ENCODE results near the gene STK32B. TPM values are rescaled to one million over a fixed set of nuclear protein-coding genes. Genes with fewer than 3 reads are reported as not detected.

STK32B gene
- total RNA-seq, 3 donors from 2014 or later: not detected

DNA sequence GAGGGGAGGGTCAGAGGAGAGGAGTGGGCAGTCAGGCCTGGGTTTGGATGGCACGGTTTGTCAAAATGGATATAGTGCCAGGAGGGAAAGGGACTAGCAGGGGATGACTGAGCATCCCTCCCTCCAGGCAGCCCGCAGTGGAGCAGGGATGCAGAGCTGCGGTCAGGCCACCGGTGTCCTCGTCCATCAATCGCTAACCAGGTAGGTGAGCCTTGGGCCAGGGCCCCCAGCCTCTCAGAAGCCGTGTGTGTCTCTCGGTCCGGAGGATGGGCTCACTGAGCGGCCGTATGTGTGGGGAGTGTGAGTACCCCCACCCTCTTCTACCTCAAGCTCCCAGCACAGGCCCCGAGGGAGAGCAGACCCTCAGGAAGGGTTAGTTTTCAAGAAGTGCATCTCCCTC, 31.5 kb upstream of the STK32B start:
- Mint-ChIP-seq H3K27me3 (ENCODE audit: low read depth) (peaks cover 8% of the 10 kb centered on the region), H3K36me3 (ENCODE audit: insufficient read depth) (no peaks in the 10 kb centered on the region), H3K9me3 (no peaks in the 10 kb centered on the region), H3K4me1 (ENCODE audit: low read depth) (no peaks in the 10 kb centered on the region), H3K4me3 (no peak overlapping the region)
- DNase-seq (no peak), ATAC-seq (no peak)

DNA sequence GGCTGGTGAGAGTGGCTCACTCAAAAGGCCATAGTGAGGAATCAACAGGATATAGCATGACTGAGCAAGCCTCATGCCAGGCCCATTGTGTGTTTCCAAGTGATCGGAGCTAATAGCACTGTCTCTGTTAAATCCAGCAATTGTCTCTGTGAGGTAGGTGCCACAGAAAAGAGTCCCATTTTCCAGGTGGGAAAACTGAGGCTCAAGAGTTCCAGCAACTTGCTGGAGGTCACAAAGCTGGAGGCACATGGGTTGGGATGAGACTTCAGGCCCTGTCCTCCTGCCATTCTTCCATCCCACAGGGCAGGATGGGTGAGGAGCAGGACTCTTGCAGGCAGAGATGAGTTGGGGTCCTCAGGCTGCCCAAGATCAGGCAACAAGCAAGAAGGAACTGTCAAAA, 30.9 kb upstream of the STK32B start:
- no peaks in the 10 kb centered on the region for H3K9me3 Mint-ChIP-seq
- H3K27me3 Mint-ChIP-seq (ENCODE audit: low read depth): peaks cover 8% of the 10 kb centered on the region
- H3K4me1 Mint-ChIP-seq (ENCODE audit: low read depth): no peaks in the 10 kb centered on the region
- DNase-seq (no peak), ATAC-seq (no peak)
- H3K4me3 Mint-ChIP-seq: no peak overlapping the region
- no peaks in the 10 kb centered on the region for H3K36me3 Mint-ChIP-seq (ENCODE audit: insufficient read depth)

DNA sequence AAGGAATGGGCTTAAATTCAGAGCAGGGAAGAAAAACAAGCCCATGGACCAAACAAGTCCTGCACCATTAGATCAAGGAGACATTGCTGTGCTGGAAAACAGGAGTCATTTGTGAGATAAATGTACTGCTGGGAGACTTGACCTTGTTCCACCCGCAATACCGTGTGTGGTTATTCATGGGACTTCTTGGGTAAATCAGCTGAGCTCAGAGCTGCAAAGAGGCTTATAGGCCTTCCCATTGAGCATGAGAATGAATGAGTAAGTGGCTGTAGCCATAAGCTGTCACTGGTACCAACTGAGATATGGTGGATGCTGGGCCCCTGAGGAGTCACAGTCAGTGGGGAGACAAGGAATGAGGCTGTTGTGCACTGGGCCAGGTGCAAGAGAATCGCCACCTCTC, 29.7 kb upstream of the STK32B start:
- Mint-ChIP-seq H3K27me3 (ENCODE audit: low read depth) (peaks cover 6% of the 10 kb centered on the region), H3K9me3 (no peaks in the 10 kb centered on the region), H3K4me3 (no peak overlapping the region), H3K4me1 (ENCODE audit: low read depth) (no peaks in the 10 kb centered on the region), H3K36me3 (ENCODE audit: insufficient read depth) (no peaks in the 10 kb centered on the region)
- ATAC-seq (no peak), DNase-seq (no peak)

DNA sequence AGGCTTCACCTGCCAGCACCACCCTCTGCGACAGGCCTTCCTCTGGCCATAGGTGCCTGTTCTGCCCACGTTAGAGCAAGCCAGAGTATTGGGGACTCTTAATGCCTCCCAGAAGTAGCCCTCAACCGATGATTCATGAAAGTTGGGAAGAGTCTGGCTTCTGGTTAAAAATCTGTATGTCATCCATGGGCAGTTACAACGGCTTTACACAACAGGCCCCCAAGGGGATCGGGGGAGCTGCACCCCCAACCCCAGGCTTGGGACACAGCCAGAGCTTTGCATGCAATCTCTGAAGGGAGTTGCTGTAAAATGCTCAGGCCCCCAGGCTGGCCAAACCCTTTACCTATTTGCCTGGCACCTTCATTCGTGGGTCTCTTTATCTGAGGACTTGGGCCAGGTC, 26.6 kb upstream of the STK32B start:
- no peaks in the 10 kb centered on the region for H3K4me1 Mint-ChIP-seq (ENCODE audit: low read depth)
- H3K9me3 Mint-ChIP-seq: no peaks in the 10 kb centered on the region
- ATAC-seq (no peak), DNase-seq (no peak)
- H3K27me3 Mint-ChIP-seq (ENCODE audit: low read depth): peaks cover 2% of the 10 kb centered on the region
- H3K4me3 Mint-ChIP-seq: no peak overlapping the region
- no peaks in the 10 kb centered on the region for H3K36me3 Mint-ChIP-seq (ENCODE audit: insufficient read depth)

DNA sequence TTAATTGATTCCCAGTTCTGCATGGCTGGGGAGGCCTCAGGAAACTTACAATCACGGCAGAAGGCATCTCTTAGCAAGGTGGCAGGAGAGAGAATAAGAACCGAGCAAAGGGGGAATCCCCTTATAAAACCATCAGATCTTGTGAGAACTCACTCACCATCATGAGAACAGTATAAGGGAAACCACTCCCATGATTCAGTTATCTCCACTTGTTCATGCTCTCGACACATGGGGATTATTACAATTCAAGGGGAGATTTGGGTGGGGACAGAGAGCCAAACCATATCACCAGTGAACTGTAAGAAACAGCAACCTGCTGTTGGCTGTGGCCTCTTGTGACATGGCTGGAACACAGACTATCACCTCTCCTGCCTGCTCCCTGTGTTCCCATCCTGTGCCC, 24.9 kb upstream of the STK32B start:
- Mint-ChIP-seq H3K4me1 (ENCODE audit: low read depth) (no peaks in the 10 kb centered on the region), H3K36me3 (ENCODE audit: insufficient read depth) (no peaks in the 10 kb centered on the region), H3K9me3 (no peaks in the 10 kb centered on the region), H3K4me3 (no peak overlapping the region), H3K27me3 (ENCODE audit: low read depth) (peaks cover 2% of the 10 kb centered on the region)
- no peak for ATAC-seq
- no peak for DNase-seq

DNA sequence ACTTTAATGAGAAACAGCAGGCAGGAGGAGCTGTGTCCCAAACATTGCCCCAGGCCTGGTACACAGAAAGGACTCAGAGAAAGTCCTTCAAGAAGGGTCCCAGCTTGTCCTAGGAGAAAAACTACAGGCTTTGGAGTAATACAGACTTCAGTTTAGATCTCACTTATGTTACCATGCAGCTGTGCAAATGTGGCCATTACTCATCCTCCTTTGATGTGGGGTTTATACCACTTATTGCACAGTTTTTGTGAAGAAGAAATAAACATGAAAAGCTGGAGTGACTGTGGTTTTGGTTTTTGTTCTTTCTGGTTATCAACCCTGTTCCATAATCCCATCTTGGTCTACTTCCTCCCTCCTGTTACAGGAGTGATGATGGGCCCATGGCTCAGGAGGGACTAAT, 23.9 kb upstream of the STK32B start:
- H3K4me1 Mint-ChIP-seq (ENCODE audit: low read depth): no peaks in the 10 kb centered on the region
- H3K27me3 Mint-ChIP-seq (ENCODE audit: low read depth): peaks cover 2% of the 10 kb centered on the region
- no peak for DNase-seq
- no peak for ATAC-seq
- no peaks in the 10 kb centered on the region for H3K36me3 Mint-ChIP-seq (ENCODE audit: insufficient read depth)
- no peak overlapping the region for H3K4me3 Mint-ChIP-seq
- H3K9me3 Mint-ChIP-seq: no peaks in the 10 kb centered on the region

DNA sequence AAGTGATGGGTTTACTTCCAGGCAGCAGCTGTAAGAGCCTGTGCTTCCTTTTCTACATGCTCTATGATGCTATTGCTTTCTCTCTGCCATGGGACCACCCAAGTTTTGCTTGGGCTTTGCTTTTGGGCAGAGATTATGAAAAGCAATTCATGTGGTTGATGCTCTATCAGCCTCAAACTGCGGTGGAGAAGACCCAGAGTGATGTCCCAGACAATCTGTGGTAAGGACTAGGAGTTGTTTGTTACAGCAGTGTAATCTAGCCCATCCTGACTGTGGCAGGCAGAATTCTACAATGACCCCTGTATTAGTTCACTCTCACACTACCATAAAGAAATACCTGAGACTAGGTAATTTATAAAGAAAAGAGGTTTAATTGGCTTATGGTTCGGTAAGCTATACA, 22.8 kb upstream of the STK32B start:
- Mint-ChIP-seq H3K27me3 (ENCODE audit: low read depth) (peaks cover 5% of the 10 kb centered on the region), H3K9me3 (no peaks in the 10 kb centered on the region), H3K4me1 (ENCODE audit: low read depth) (peaks cover 4% of the 10 kb centered on the region), H3K36me3 (ENCODE audit: insufficient read depth) (no peaks in the 10 kb centered on the region), H3K4me3 (no peak overlapping the region)
- ATAC-seq (no peak), DNase-seq (no peak)

DNA sequence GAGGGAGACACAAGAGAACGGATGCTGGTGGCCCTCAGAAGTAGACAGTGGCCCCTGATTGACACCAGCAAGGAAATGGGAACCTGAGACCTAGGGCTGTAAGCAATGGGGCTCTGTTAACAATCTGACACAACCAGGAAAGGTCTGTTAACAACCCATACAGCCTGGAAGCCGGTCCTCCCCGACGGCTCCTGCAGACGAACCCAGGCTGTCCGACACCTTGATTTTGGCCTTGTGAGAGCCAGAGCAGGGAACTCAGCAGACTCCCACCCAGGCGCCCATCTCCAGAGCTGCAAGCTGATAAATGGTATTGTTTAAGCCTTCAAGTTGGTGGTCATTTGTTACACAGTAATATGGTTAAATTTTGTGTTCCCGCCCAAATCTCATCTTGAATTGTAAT, 21.8 kb upstream of the STK32B start:
- ATAC-seq (no peak), DNase-seq (no peak)
- Mint-ChIP-seq H3K36me3 (ENCODE audit: insufficient read depth) (no peaks in the 10 kb centered on the region), H3K9me3 (no peaks in the 10 kb centered on the region), H3K27me3 (ENCODE audit: low read depth) (peaks cover 5% of the 10 kb centered on the region), H3K4me3 (no peak overlapping the region), H3K4me1 (ENCODE audit: low read depth) (peaks cover 5% of the 10 kb centered on the region)

DNA sequence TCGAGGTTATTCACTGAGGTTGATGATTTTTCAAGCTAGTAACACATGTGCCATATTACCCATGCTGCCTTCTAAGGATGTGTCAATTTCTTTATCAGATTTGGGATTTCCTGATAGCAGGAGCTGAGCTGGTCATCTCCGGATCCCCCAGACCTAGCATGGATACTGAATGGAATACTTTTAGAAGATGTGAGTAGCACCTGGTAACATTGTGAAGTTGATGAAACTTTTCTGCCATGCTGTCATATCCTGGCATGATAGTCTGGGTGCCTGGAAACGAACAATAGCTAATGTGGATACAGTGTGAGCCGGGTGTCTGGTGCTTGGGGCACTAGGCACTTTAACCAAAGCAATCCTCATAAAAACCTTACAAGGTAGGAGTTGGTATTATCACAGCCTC, 21.1 kb upstream of the STK32B start:
- peaks cover 5% of the 10 kb centered on the region for H3K27me3 Mint-ChIP-seq (ENCODE audit: low read depth)
- ATAC-seq: no peak
- H3K36me3 Mint-ChIP-seq (ENCODE audit: insufficient read depth): no peaks in the 10 kb centered on the region

DNA sequence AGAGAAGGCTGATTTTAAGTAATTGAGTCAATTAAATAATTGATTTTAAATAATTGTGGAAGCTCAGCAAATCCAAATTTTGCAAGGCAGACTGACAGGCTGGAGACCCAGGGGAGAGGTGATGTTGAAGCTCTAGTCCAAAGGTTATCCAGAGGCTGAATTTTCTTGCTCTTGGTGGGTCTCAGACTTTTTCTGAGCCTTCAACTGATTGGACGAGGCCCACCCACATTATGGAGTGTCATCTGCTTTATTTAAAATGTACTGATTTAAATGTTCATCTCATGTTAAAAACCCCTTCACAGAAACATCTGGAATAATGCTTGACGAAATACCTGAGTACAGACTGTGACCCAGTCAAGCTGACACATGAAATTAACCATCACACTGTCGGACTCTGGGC, 20.4 kb upstream of the STK32B start:
- H3K4me3 Mint-ChIP-seq: no peak overlapping the region
- ATAC-seq: no peak
- H3K4me1 Mint-ChIP-seq (ENCODE audit: low read depth): peaks cover 5% of the 10 kb centered on the region
- no peaks in the 10 kb centered on the region for H3K9me3 Mint-ChIP-seq
- peaks cover 5% of the 10 kb centered on the region for H3K27me3 Mint-ChIP-seq (ENCODE audit: low read depth)
- H3K36me3 Mint-ChIP-seq (ENCODE audit: insufficient read depth): no peaks in the 10 kb centered on the region
- no peak for DNase-seq

More for the DNA sequence above, 21.1 kb upstream of the STK32B start:
- Mint-ChIP-seq H3K4me3 (no peak overlapping the region), H3K4me1 (ENCODE audit: low read depth) (peaks cover 5% of the 10 kb centered on the region), H3K9me3 (no peaks in the 10 kb centered on the region)
- no peak for DNase-seq

DNA sequence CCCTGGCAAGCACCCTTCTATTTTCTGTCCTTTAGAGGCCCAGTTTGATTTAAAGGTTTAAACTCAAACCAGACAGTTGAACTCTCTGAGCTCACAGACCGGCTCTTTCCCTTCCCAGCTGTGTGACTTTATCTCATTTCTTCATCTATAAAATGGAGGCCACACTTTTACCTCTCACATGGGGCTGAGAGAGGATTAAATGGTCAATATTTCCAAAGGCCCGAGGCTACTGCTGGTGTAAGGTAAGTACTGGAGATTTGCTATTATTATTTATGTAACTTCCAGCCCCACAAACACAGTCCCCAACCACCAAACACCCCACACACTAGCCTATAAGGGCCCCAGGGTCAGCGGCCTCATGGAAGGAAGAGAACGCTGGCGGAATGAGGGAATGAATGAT, 18.5 kb upstream of the STK32B start:
- no peak overlapping the region for H3K4me3 Mint-ChIP-seq
- peaks cover 3% of the 10 kb centered on the region for H3K27me3 Mint-ChIP-seq (ENCODE audit: low read depth)
- DNase-seq (no peak), ATAC-seq (no peak)
- peaks cover 5% of the 10 kb centered on the region for H3K4me1 Mint-ChIP-seq (ENCODE audit: low read depth)
- no peaks in the 10 kb centered on the region for H3K9me3 Mint-ChIP-seq
- H3K36me3 Mint-ChIP-seq (ENCODE audit: insufficient read depth): no peaks in the 10 kb centered on the region

DNA sequence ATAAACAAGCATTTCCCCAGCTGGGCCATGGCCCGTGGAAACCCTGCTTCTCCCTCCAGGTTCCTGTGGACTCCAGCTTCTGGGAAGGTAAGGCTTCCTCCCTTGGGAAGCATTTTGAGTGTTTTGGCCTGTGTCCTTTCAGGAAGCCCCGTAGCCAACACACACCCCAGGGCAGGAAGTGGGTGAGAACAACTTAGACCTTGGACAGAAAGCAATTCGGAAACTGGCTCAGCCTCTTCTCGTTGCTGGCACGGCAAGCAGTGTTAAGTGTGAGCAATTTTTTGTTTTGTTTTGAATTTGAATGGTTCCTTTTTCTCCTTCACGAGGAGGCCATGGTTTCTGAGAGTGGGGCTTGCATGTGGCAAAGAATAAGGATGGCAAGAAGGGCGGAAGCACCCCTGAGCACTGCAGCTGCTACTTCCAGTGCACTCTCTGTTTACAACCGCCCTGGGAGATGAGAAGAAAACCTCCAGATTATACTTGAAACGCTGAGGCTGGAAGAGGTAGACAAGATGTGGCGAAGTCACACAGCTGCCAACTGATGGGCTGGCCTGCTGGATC, 17.9 kb upstream of the STK32B start:
- DNase-seq (no peak), ATAC-seq (peak in 1 of 2 donors; percentile 34)
- Mint-ChIP-seq H3K4me3 (no peak overlapping the region), H3K9me3 (no peaks in the 10 kb centered on the region), H3K4me1 (ENCODE audit: low read depth) (peaks cover 5% of the 10 kb centered on the region), H3K27me3 (ENCODE audit: low read depth) (peaks cover 3% of the 10 kb centered on the region), H3K36me3 (ENCODE audit: insufficient read depth) (no peaks in the 10 kb centered on the region)

DNA sequence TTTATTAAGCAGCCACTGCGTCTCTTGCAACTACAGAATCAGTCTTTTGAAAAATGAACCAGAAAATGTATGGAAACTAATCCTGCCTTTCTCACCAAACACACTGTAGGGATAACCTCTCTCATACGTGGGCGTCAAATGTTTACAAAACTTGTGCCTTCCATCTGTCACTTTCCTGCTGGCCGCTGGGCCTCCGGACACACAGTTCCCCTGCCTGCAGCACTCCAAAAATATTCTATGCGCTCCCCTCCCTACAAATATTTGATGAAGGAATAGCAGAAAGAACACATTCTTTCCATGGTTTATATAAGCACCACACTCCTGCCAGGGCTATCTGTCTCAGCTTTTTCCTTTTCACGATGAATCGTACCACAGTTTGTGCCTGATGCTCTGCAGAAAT, 17.1 kb upstream of the STK32B start:
- H3K4me1 Mint-ChIP-seq (ENCODE audit: low read depth): peaks cover 5% of the 10 kb centered on the region
- no peak overlapping the region for H3K4me3 Mint-ChIP-seq
- no peaks in the 10 kb centered on the region for H3K36me3 Mint-ChIP-seq (ENCODE audit: insufficient read depth)
- no peak for DNase-seq
- no peak for ATAC-seq
- H3K27me3 Mint-ChIP-seq (ENCODE audit: low read depth): peaks cover 3% of the 10 kb centered on the region
- no peaks in the 10 kb centered on the region for H3K9me3 Mint-ChIP-seq

DNA sequence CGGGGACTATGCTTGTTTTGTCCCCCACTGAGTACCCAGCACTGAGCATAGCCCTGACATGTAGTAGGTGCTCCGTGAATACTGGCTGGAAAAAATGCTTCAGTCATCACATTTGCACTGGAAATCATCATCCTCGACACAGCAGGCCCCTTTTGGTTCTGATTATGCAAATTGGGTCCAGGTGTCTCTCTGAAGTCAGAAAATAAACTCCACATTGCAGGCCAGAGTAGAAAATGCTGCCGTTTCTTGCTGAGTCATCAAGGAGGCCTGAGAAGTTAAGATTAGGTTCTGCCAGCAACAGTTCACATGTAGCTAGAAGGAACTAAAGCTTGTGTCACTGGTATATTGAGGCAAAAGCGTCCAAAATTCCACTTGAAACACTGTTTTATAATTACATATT, 15.0 kb upstream of the STK32B start:
- Mint-ChIP-seq H3K4me1 (ENCODE audit: low read depth) (peaks cover 5% of the 10 kb centered on the region), H3K4me3 (no peak overlapping the region), H3K27me3 (ENCODE audit: low read depth) (peaks cover 3% of the 10 kb centered on the region), H3K9me3 (no peaks in the 10 kb centered on the region), H3K36me3 (ENCODE audit: insufficient read depth) (no peaks in the 10 kb centered on the region)
- no peak for ATAC-seq
- DNase-seq: no peak

DNA sequence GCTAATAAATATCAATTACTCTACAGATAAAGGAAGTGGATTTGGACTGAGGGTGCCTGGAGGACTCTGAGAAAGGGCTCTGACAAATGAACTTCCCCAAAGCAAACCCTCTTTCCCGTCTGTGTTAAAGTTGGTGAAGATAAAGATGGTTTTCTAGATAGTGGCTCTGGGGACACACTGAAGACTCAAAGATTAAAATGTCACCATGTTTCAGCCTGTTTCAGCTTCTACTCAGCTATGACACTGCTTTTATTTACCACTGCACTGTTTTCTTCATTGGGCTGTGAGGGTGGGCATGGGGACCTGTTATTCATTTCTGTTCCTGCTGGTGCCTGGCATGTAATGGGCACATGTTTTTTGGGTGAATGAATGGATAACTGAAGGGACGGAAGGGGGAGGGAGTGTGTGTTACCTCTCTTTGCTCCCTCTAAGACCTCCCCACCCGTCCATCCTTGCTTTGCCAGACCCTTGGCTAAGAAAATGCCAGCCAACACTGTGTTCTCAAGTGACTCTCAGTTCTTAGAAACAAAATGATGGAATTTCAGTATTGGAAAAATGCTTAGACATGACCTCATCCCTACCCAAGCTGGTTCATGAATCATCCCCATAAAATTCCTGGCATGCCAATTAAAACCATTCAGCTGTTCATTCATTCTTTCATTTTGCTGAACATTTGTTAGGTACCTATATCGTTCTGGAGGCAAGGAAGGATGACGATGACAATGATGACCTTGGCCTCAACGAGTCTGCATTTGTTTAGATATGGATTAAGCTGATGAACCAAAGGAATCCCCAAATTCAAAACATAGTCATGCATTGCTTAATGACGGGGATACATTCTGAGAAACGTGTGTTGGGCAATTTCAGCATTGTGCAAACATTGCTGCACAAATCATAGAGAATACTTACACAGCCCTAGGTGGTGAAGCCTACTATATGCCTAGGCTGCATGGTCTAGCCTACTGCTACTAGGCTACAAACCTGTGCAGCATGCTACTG, 13.4 kb upstream of the STK32B start:
- no peak for DNase-seq
- no peaks in the 10 kb centered on the region for H3K36me3 Mint-ChIP-seq (ENCODE audit: insufficient read depth)
- peaks cover 5% of the 10 kb centered on the region for H3K27me3 Mint-ChIP-seq (ENCODE audit: low read depth)
- no peak for ATAC-seq
- H3K9me3 Mint-ChIP-seq: no peaks in the 10 kb centered on the region
- H3K4me3 Mint-ChIP-seq: no peak overlapping the region
- H3K4me1 Mint-ChIP-seq (ENCODE audit: low read depth): peaks cover 5% of the 10 kb centered on the region

All from activated T-cell treated with anti-CD3 and anti-CD28 coated beads, Interleukin-2, amount 50 U/mL, for 4 hours (primary cell).